GM23248 (cell line): ENCODE data around the gene GFRA1. TPM values are rescaled to one million over a fixed set of nuclear protein-coding genes. Genes with fewer than 3 reads are reported as not detected.

Source experiments
- DNase-seq: peaks from one replicate; pipeline ENCODE4 v3.0.0-alpha.2; 2015
- H2AFZ ChIP-seq: fragments of 200-600 bp; sonication (generic); 2 replicates; pipeline ENCODE4 v1.6.1; 2016; ENCODE audit warnings: antibody characterized with exemption
- H3F3A ChIP-seq: fragments of 200-600 bp; sonication (generic); 2 replicates; pipeline ENCODE4 v1.6.1; 2016; ENCODE audit warnings: mild to moderate bottlenecking, antibody characterized with exemption, mixed run types; ENCODE audit not compliant: insufficient read depth
- H3K27ac ChIP-seq: fragments of 200-600 bp; sonication (generic); 2 replicates; pipeline ENCODE4 v1.5.1; 2016; ENCODE audit warnings: mild to moderate bottlenecking
- H3K27me3 ChIP-seq: fragments of 200-600 bp; sonication (generic); replicated peaks from 2 replicates; pipeline ENCODE4 v1.6.1; 2016; ENCODE audit warnings: mild to moderate bottlenecking; ENCODE audit not compliant: insufficient read depth
- H3K36me3 ChIP-seq: fragments of 200-600 bp; sonication (generic); 2 replicates; pipeline ENCODE4 v1.6.1; 2016; ENCODE audit warnings: low read depth, mild to moderate bottlenecking
- H3K4me1 ChIP-seq: fragments of 200-600 bp; sonication (generic); 2 replicates; pipeline ENCODE4 v1.6.1; 2016; ENCODE audit warnings: mild to moderate bottlenecking; ENCODE audit not compliant: insufficient read depth
- H3K4me2 ChIP-seq: fragments of 200-600 bp; sonication (generic); one replicate; pipeline ENCODE4 v1.6.1; 2016; ENCODE audit warnings: mild to moderate bottlenecking; ENCODE audit not compliant: unreplicated experiment
- H3K4me3 ChIP-seq: fragments of 200-600 bp; sonication (generic); 2 replicates; pipeline ENCODE4 v1.5.1; 2016; ENCODE audit warnings: mild to moderate bottlenecking
- H3K79me2 ChIP-seq: fragments of 200-600 bp; sonication (generic); 2 replicates; pipeline ENCODE4 v1.6.1; 2016; ENCODE audit warnings: mild to moderate bottlenecking; ENCODE audit not compliant: insufficient read depth
- H3K9ac ChIP-seq: fragments of 200-600 bp; sonication (generic); 2 replicates; pipeline ENCODE4 v1.6.1; 2016; ENCODE audit warnings: mild to moderate bottlenecking
- H3K9me2 ChIP-seq: fragments of 200-600 bp; sonication (generic); 2 replicates; pipeline ENCODE4 v1.6.1; 2016; ENCODE audit warnings: mixed run types, mild to moderate bottlenecking, moderate library complexity; ENCODE audit not compliant: insufficient read depth
- H3K9me3 ChIP-seq: fragments of 200-600 bp; sonication (generic); one replicate; pipeline ENCODE4 v1.6.1; 2017; ENCODE audit warnings: low read depth
- H4K20me1 ChIP-seq: fragments of 200-600 bp; sonication (generic); 2 replicates; pipeline ENCODE4 v1.6.0; 2016; ENCODE audit not compliant: insufficient read depth
- EZH2 ChIP-seq: fragments of 200-600 bp; sonication (generic); IDR thresholded peaks from 2 replicates; pipeline ENCODE4 v1.6.1; 2018; ENCODE audit warnings: antibody characterized with exemption, mild to moderate bottlenecking; ENCODE audit not compliant: insufficient read depth, poor library complexity, severe bottlenecking
- EZH2phosphoT487 ChIP-seq: fragments of 200-600 bp; sonication (generic); IDR thresholded peaks from 2 replicates; pipeline ENCODE4 v1.6.1; 2018; ENCODE audit warnings: antibody characterized with exemption, moderate library complexity, mild to moderate bottlenecking, low read depth; ENCODE audit not compliant: insufficient read depth
- WGBS, 2 experiments: methylation state at CpG; one replicate each; pipeline ENCODE4 v1.1.6; 2015 to 2017; ENCODE audit warnings: low lambda C conversion rate in 2 of 2, low coverage in 1 of 2; ENCODE audit errors: missing lambda C conversion rate in 2 of 2; 5-methylcytosine and 5-hydroxymethylcytosine counted together
- in situ Hi-C: fragments of 300-500 bp; cut with MboI; formaldehyde crosslinking; loops from 2 replicates; pipeline ENCODE4 v1.15.0; 2020
- polyA plus RNA-seq: library from polyadenylated mRNA; unstranded; fragments of >200 nt; fragmentation: Nextera tagmentation; extraction: Ambion mirVana; gene quantifications from 2 replicates; pipeline ENCODE4 v1.2.1, GENCODE V29; 2016
- total RNA-seq: library from RNA; depleted of rRNA; stranded (reverse); fragments of >200 nt; shearing (Covaris generic); gene quantifications from 2 replicates; pipeline ENCODE4 v1.2.3, GENCODE V29; 2014

The GFRA1 gene
- total and polyA plus RNA-seq, 2 experiments from 2014 or later = 5.0 to 5.2 TPM

- Histone ChIP-seq H3K27me3 (no peaks in the 10 kb centered on the region), H4K20me1 (no peaks in the 10 kb centered on the region), H3K9me3 (no peaks in the 10 kb centered on the region), H3K4me3 (no peak overlapping the region), H3K4me1 (peaks cover 4% of the 10 kb centered on the region; the same call in 1 of the 2 replicates), H3K79me2 (no peaks in the 10 kb centered on the region), H2AFZ (no peak overlapping the region), H3K36me3 (no peaks in the 10 kb centered on the region), H3K27ac (no peak overlapping the region), H3F3A (no peaks in the 10 kb centered on the region), H3K9ac (no peak overlapping the region), H3K4me2 (no peak overlapping the region), H3K9me2 (no peaks in the 10 kb centered on the region)
- no peak for DNase-seq
- in situ Hi-C loops = no loop called here
- 87 to 91% methylated on average over 15 of the region's 15 CpGs for WGBS, 2 experiments
- TF ChIP-seq EZH2 (no peak), EZH2phosphoT487 (no peak)
Measured at GRCh38 chr10:116147147-116147905, 125.7 kb downstream of the GFRA1 start.

DNA sequence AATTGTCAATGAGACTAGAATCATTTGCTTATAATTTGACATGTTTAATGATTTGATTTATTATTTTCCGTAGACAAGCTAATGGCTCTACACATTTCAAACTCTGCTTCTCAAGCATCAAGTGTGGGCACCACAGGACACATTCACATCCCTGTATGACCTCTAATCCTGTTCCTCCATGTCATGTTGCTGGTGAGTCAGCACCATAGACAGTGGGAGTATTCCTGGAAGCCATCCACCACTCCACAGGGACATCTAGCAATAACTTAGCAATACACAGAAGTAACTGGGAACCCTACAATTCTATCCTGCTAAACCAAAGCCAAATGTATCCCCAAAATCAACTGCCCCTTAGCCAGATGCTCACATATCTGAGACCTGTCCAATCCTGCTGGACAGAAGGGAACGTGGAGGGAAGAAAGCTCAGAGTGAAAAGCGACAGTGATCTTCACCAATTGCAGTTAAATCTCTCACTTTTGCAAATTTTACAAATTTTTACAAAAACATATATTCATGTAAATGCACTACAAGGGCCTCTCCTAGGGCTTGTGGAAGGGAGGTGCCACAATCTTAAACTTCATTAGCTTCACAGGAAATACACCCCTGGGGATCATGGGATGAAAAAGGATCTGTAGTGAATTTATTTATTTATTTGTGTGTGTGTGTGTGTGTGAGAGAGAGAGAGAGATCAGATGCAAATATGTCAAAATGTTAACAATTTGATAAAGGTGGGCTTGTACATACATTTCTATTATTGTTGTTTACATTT is 126.5 kb downstream of the GFRA1 start:
- H3F3A ChIP-seq = no peaks in the 10 kb centered on the region
- H3K27ac ChIP-seq = no peak overlapping the region
- peaks cover 4% of the 10 kb centered on the region; the same call in 1 of the 2 replicates for H3K4me1 ChIP-seq
- H3K9ac ChIP-seq = no peak overlapping the region
- no peaks in the 10 kb centered on the region for H3K79me2 ChIP-seq
- no peaks in the 10 kb centered on the region for H3K27me3 ChIP-seq
- H3K9me2 ChIP-seq = no peaks in the 10 kb centered on the region
- no peak overlapping the region for H2AFZ ChIP-seq
- peak; percentile 63 for DNase-seq
- no peaks in the 10 kb centered on the region for H3K36me3 ChIP-seq
- H4K20me1 ChIP-seq = no peaks in the 10 kb centered on the region
- H3K4me3 ChIP-seq = no peak overlapping the region
- in situ Hi-C loops = no loop called here
- WGBS, 2 experiments = 82 to 95% methylated on average over 3 of the region's 3 CpGs
- no peak for TF ChIP-seq EZH2phosphoT487
- no peak for TF ChIP-seq EZH2
- H3K4me2 ChIP-seq = no peak overlapping the region
- no peaks in the 10 kb centered on the region for H3K9me3 ChIP-seq

DNA sequence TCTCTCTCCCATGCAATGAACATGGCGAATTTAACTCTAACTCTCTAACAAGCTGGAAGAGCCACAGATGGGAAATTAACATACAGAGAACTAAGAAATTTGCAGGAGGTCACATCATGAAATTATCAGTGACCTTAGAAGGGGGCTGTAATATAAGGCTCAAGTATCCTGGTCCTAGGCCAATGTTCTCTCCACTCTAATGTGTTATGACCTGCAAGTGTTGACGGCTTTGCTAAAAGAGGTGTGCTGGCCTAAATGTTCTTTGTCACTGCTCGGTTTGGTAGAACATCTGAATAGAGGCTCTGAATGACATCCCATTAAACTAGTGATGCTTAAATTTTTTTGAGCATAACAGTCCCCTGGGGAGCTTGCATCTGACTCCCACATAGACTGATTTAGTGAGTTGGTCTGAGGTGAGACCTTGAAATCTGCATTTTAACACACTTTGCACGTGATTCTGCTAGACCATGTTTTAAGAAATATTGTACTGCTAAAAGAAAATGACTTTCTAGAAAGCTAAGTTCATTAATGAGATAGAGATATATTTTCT is 129.3 kb downstream of the GFRA1 start:
- Histone ChIP-seq H2AFZ (no peak overlapping the region), H3K36me3 (no peaks in the 10 kb centered on the region), H3K4me3 (no peak overlapping the region), H3K27ac (no peak overlapping the region), H3K27me3 (no peaks in the 10 kb centered on the region), H3K79me2 (no peaks in the 10 kb centered on the region), H3K4me2 (no peak overlapping the region), H3K9me2 (no peaks in the 10 kb centered on the region), H3K9me3 (no peaks in the 10 kb centered on the region), H3K4me1 (peaks cover 4% of the 10 kb centered on the region; the same call in 1 of the 2 replicates), H4K20me1 (no peaks in the 10 kb centered on the region), H3F3A (no peaks in the 10 kb centered on the region), H3K9ac (no peak overlapping the region)
- WGBS, 2 experiments = 64 to 66% methylated on average over 4 of the region's 4 CpGs
- in situ Hi-C loops = no loop called here
- TF ChIP-seq EZH2phosphoT487 (no peak), EZH2 (no peak)
- DNase-seq = no peak

- TF ChIP-seq EZH2phosphoT487 = no peak
- no peak for TF ChIP-seq EZH2
- Histone ChIP-seq H3K9ac (no peak overlapping the region), H3K79me2 (no peaks in the 10 kb centered on the region), H3K36me3 (no peaks in the 10 kb centered on the region), H2AFZ (no peak overlapping the region), H3K4me1 (peaks cover 4% of the 10 kb centered on the region; the same call in 1 of the 2 replicates), H3K9me3 (no peaks in the 10 kb centered on the region), H3F3A (no peaks in the 10 kb centered on the region), H3K27ac (no peak overlapping the region), H3K4me3 (no peak overlapping the region), H3K27me3 (no peaks in the 10 kb centered on the region), H4K20me1 (no peaks in the 10 kb centered on the region), H3K9me2 (no peaks in the 10 kb centered on the region), H3K4me2 (no peak overlapping the region)
- 64 to 71% methylated on average over 5 of the region's 5 CpGs for WGBS, 2 experiments
- no peak for DNase-seq
- in situ Hi-C loops = no loop called here
Measured at GRCh38 chr10:116141855-116142254, 131.2 kb downstream of the GFRA1 start.
